Stomach (tissue), 4 donors: ENCODE data around the gene DAPK2.

Experiments
- EP300 ChIP-seq: sonication (generic); formaldehyde crosslinking; IDR thresholded peaks from one replicate; pipeline ENCODE4 v1.6.1; 2017; ENCODE audit warnings: antibody characterized with exemption
- POLR2A ChIP-seq, 4 donors: fragments of 450-650 bp; IDR thresholded peaks; one replicate each; pipeline ENCODE4 v1.6.1; 2016; ENCODE audit warnings: antibody characterized with exemption in 4 of 4, control low read depth in 2 of 4, mild to moderate bottlenecking in 1 of 4, moderate library complexity in 1 of 4
- TF ChIP-seq, protein P1 (sequence below), 7 experiments: fragments of 450-650 bp in 4 of 7; fragments of 200-600 bp in 3 of 7; sonication (generic) in 3 of 7; IDR thresholded peaks; one replicate each; pipeline ENCODE4 v1.5.1; 2016 to 2019; ENCODE audit warnings: antibody characterized with exemption in 7 of 7, control low read depth in 2 of 7, mild to moderate bottlenecking in 1 of 7

DNA sequence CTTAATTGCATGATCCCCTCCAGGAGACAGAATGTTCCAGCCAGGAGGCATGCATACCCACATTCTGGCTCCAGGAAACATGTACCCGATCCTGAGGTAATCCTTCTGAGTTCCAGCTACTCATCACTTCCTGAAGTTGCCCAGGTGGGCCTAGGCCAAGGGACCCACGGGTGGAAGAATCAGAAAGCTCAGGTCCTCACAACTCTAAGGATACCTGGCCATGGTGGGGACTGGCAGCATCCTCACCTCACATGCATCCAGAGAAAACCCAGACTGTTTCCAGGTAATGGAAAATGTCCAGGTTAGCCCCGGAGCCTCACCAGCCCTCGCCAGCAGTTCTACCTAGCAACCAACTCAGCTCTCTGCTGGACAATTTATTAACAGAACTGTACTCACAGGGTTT, 78.2 kb downstream of the DAPK2 start:
- TF ChIP-seq, protein P1, sequence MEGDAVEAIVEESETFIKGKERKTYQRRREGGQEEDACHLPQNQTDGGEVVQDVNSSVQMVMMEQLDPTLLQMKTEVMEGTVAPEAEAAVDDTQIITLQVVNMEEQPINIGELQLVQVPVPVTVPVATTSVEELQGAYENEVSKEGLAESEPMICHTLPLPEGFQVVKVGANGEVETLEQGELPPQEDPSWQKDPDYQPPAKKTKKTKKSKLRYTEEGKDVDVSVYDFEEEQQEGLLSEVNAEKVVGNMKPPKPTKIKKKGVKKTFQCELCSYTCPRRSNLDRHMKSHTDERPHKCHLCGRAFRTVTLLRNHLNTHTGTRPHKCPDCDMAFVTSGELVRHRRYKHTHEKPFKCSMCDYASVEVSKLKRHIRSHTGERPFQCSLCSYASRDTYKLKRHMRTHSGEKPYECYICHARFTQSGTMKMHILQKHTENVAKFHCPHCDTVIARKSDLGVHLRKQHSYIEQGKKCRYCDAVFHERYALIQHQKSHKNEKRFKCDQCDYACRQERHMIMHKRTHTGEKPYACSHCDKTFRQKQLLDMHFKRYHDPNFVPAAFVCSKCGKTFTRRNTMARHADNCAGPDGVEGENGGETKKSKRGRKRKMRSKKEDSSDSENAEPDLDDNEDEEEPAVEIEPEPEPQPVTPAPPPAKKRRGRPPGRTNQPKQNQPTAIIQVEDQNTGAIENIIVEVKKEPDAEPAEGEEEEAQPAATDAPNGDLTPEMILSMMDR (IDR thresholded peaks at IDR 0.05): no peak
- TF ChIP-seq EP300 (no peak), POLR2A (IDR thresholded peaks at IDR 0.05) (no peak)
